SK-N-MC (cell line): ENCODE results near the gene TMOD4.

Source experiments
- DNase-seq: peaks from one replicate; pipeline ENCODE4 v3.0.0-alpha.2; 2011; ENCODE audit warnings: low read depth, low spot score
- H3K27ac ChIP-seq: fragments of 200-600 bp; sonication (generic); 2 replicates; pipeline ENCODE4 v1.5.1; 2016; ENCODE audit warnings: mixed run types
- H3K36me3 ChIP-seq: fragments of 200-600 bp; sonication (generic); 2 replicates; pipeline ENCODE4 v1.6.1; 2017; ENCODE audit warnings: antibody characterized with exemption, low read length, mixed read lengths; ENCODE audit not compliant: insufficient read depth
- H3K4me3 ChIP-seq: fragments of 200-600 bp; sonication (generic); 2 replicates; pipeline ENCODE4 v1.5.1; 2016
- H3K9ac ChIP-seq: fragments of 200-600 bp; sonication (generic); 2 replicates; pipeline ENCODE4 v1.8.0; 2017; ENCODE audit warnings: mixed run types, mixed read lengths; ENCODE audit not compliant: insufficient read length
- H3K9me3 ChIP-seq: fragments of 200-600 bp; sonication (generic); 2 replicates; pipeline ENCODE4 v1.6.1; 2017; ENCODE audit warnings: low read depth, mild to moderate bottlenecking, antibody characterized with exemption, low read length, moderate library complexity, mixed read lengths
- EZH2 ChIP-seq: fragments of 200-600 bp; sonication (generic); IDR thresholded peaks from one replicate; pipeline ENCODE4 v1.6.1; 2017; ENCODE audit warnings: antibody characterized with exemption
- FOXP2 ChIP-seq: optimal IDR thresholded peaks from 2 replicates; pipeline ENCODE3; 2011; ENCODE audit warnings: mild to moderate bottlenecking, moderate library complexity; ENCODE audit not compliant: insufficient read depth; ENCODE audit errors: extremely low read length, control extremely low read depth
- POLR2AphosphoS5 ChIP-seq: IDR thresholded peaks from 2 replicates; pipeline ENCODE4 v1.6.1; 2012; ENCODE audit warnings: mild to moderate bottlenecking, low read depth, low read length, borderline replicate concordance

TMOD4 gene

GRCh38 chr1:151146412-151147131 lies 29.2 kb downstream of the TMOD4 start, which contains the start of gene SEMA6C:
SEMA6C (minus strand) TSS chr1:151146631; CDS start chr1:151142621, 4,010 bp downstream.
- H3K27ac ChIP-seq, result no peak within 1 kb of the TSS

DNA sequence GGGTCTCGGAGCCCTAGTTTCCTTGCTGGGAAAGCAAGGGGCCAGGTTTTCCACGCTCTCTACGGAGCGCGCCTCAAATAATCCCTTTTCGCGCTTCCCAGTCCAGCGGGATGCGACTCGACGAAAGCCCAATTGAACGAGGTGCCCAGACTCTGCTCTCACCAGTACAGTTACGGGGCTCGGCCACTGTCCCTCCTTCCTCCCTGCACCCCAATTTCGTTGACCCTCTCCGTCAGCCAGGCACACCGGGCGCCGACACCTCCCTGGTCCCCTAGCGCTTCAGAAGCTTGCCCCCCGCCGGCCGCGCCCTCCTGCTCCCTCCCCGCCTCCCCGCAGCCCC lies 29.7 kb downstream of the TMOD4 start:
- Histone ChIP-seq H3K9ac (peak overlapping the region; percentile 87), H3K36me3 (no peaks in the 10 kb centered on the region), H3K27ac (no peak overlapping the region), H3K9me3 (no peaks in the 10 kb centered on the region), H3K4me3 (peak overlapping the region; percentile 93)
- DNase-seq, result no peak
- no peak for TF ChIP-seq EZH2
- no peak for TF ChIP-seq FOXP2
- TF ChIP-seq POLR2AphosphoS5, result no peak

More at GRCh38 chr1:151146412-151147131, 29.2 kb downstream of the TMOD4 start, which contains the start of gene SEMA6C:
- no peak for TF ChIP-seq FOXP2
- peak; percentile 35; the same call in 1 of the 2 replicates for TF ChIP-seq POLR2AphosphoS5
- no peaks in the 10 kb centered on the region for H3K9me3 ChIP-seq
- no peak for DNase-seq
- peak within 1 kb of the TSS; percentile 93 for H3K4me3 ChIP-seq
- peak within 1 kb of the TSS; percentile 87 for H3K9ac ChIP-seq
- H3K36me3 ChIP-seq, result no peaks in the 10 kb centered on the region

GRCh38 chr1:151145304-151146071 lies 30.3 kb downstream of the TMOD4 start:
- H3K36me3 ChIP-seq, result no peaks in the 10 kb centered on the region
- H3K9ac ChIP-seq, result peak overlapping the region; percentile 87
- H3K27ac ChIP-seq, result no peak overlapping the region
- no peaks in the 10 kb centered on the region for H3K9me3 ChIP-seq
- no peak for TF ChIP-seq EZH2
- no peak for TF ChIP-seq FOXP2
- TF ChIP-seq POLR2AphosphoS5, result no peak
- H3K4me3 ChIP-seq, result peak overlapping the region; percentile 93
- DNase-seq, result no peak

- no peak for DNase-seq
- Histone ChIP-seq H3K36me3 (no peaks in the 10 kb centered on the region), H3K9ac (no peak overlapping the region), H3K9me3 (no peaks in the 10 kb centered on the region), H3K27ac (no peak overlapping the region), H3K4me3 (no peak overlapping the region)
- TF ChIP-seq EZH2 (no peak), POLR2AphosphoS5 (no peak), FOXP2 (no peak)
Observed at GRCh38 chr1:151144474-151145303, 31.1 kb downstream of the TMOD4 start.

GRCh38 chr1:151143986-151144385 lies 31.8 kb downstream of the TMOD4 start:
- Histone ChIP-seq H3K4me3 (no peak overlapping the region), H3K9me3 (no peaks in the 10 kb centered on the region), H3K27ac (no peak overlapping the region), H3K9ac (no peak overlapping the region), H3K36me3 (no peaks in the 10 kb centered on the region)
- TF ChIP-seq EZH2 (no peak), POLR2AphosphoS5 (no peak), FOXP2 (no peak)
- no peak for DNase-seq

- Histone ChIP-seq H3K9me3 (no peaks in the 10 kb centered on the region), H3K9ac (no peak overlapping the region), H3K36me3 (no peaks in the 10 kb centered on the region), H3K4me3 (no peak overlapping the region), H3K27ac (no peak overlapping the region)
- no peak for DNase-seq
- TF ChIP-seq EZH2, result no peak
- no peak for TF ChIP-seq POLR2AphosphoS5
- no peak for TF ChIP-seq FOXP2
Observed at GRCh38 chr1:151143057-151143435, 32.7 kb downstream of the TMOD4 start.

- no peak for DNase-seq
- no peaks in the 10 kb centered on the region for H3K9me3 ChIP-seq
- no peak overlapping the region for H3K27ac ChIP-seq
- H3K9ac ChIP-seq, result no peak overlapping the region
- H3K36me3 ChIP-seq, result no peaks in the 10 kb centered on the region
- H3K4me3 ChIP-seq, result no peak overlapping the region
- TF ChIP-seq FOXP2 (no peak), POLR2AphosphoS5 (no peak), EZH2 (no peak)
Observed at GRCh38 chr1:151142411-151143056, 33.2 kb downstream of the TMOD4 start.
